ENCODE results near the gene SFXN3.
"Not testable (repeated sequence)": the region's sequence is repeated elsewhere in the genome, so short reads cannot be mapped to it uniquely, and the experiment has no call there.

Gene SFXN3

DNA sequence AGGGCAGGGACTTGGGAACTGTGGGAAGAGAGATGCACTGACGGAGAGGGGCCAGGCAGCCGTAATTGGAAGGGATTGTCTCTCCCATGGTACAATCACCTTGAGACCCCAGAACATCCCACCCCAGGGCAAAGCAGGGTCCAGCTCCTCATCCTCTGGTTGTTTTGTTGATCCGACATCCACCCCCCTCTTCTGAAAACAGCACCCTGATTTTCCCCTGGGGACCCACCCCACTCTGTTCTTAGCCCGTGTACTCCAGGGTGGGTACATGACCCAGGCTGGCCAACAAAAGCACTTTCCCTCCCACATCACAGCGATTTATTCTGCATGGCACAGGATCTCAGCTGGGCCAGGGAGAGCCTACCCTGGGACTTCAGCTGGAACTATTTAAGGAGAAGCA, 14.2 kb upstream of the SFXN3 start:
- DNase-seq: no peak

DNA sequence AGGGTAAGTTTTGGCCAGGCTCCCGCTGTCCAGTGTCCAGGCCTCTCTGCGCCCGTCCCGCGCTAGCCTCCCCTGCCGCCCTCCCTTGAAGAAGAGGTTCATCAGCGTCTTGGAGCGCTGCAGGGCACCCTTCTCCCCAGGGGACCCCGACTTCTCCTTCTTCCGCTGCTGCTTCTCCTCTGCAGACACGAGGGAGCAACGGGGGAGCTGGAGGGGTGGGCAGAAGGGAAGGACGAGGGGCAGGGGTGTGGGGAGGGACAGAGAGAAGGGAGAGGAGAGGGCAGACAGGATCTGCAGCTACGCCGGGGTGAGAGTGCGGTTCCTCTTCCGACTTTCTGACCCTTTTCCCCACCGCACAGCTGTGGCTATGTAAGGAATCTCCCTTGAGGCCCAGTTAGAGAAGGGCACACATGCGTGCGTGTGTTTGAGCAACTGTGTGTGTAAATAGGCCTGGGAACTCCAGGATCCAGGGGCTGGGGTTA, 12.9 kb upstream of the SFXN3 start:
- no peak for DNase-seq

DNA sequence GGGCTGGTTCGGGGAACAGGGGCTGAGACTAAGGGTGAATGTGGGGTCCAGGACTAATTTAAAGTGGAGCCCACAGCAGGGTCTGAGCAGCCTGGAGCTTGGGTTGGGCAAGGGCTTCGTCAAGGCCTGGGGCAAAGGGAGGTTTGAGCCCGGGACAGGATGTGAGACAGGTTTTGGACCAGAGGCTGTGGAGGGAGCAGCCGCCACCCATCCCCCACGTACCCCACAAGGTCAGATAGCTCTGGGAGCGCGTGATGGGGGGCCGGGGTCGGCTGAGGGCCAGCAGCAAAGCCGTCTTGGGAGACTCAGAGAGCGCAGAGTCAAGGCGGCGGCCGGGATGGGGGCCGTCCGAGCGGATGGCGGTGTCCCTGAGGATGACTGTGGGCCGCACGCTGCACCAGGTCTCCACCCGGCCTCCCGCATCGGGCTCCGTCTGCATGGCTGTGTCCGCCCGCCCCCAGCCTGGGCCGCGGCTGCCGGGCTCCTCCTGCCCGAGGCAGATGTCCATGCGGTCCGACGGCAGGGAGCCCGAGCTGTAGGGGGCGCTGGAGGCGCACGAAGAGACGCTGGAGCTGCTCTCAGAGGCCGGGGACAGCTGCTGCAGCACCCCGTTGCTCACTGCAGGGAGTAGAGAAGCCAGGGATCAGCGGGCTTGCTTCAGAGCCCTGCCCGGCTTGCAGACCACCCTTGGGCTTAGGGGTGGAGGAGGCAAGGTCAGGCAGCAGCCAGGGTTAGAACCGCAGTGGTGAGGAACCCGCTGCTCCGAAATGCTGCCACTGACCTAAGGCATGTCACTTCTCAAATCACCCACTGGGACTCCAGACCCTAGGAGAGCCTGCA, 12.2 kb upstream of the SFXN3 start:
- DNase-seq: no peak

DNA sequence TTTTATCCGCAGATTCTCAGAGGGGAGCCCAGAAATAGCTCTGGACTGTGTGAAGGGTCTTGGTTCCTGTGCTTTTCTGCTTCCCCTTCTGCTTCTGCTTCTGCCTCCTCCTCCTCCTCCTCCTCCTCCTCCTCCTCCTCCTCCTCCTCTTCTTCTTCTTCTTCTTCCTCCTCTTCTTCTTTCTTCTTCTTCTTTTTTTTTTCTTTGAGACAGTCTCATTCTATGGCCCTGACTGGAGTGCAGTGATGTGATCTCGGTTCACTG, 11.7 kb upstream of the SFXN3 start:
- no peak for DNase-seq

- no peak for DNase-seq
These were observed 10.5 kb upstream of the SFXN3 start for GRCh38 chr10:101020427-101021075.

- DNase-seq: no peak
These were observed 9.8 kb upstream of the SFXN3 start for GRCh38 chr10:101021239-101021638.

DNA sequence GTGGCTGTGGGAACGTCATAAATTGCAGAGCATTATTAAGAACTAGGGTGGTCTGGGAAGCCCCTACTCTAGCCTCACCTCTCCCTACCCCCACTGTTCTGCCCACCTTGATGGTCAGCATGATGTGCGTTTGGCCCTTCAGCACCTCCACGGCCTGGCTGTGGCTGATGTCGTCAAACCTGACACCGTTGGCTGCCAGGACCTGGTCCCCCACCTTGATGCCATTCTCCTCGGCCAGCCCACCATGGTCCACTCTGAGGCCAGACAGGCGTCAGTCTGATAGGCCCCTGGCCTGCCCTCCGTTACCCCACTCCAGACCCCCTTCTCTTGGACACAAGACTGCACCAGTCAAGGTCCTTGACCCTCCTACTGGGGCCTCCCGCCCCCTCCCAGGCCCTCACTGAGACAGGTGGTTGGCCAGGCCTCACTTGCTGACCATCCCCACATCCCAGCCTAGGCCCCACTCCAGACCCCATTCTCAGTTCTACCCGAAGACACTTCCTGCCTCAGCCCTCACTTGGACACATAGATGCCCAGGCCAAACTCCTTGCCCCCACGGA, 9.3 kb upstream of the SFXN3 start:
- DNase-seq: no peak

GRCh38 chr10:101022967-101023705, 7.9 kb upstream of the SFXN3 start:
- no peak for DNase-seq

DNA sequence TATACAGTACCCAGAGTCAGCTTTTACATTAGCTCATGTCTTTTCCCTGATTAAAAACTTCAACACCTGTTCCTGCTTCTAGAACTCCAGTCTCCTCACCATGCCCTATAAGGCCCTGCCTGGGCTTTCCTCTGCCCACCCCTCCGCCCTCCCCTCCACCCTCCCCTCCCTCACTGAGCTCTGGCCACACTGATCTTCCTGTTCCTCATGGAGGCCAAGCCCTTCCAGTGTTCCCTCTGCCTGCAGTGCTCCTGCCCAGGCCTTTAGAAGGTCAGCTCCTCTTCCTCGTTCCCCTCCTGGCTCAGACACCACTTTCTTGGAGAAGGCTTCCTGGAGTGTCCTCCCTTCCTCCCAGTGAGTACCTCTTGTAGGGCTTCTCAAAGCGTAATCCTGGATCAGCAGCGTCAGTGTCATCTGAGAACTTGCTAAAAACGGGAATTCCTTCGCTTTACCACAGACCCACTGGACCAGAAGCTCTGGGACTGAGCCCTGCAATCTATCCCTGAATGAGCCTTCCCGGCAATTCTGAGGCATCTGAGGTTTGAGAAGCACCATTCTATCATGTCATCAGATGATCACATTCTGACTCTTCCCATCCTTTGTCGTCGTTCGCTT, 3.8 kb upstream of the SFXN3 start:
- DNase-seq: no peak

DNA sequence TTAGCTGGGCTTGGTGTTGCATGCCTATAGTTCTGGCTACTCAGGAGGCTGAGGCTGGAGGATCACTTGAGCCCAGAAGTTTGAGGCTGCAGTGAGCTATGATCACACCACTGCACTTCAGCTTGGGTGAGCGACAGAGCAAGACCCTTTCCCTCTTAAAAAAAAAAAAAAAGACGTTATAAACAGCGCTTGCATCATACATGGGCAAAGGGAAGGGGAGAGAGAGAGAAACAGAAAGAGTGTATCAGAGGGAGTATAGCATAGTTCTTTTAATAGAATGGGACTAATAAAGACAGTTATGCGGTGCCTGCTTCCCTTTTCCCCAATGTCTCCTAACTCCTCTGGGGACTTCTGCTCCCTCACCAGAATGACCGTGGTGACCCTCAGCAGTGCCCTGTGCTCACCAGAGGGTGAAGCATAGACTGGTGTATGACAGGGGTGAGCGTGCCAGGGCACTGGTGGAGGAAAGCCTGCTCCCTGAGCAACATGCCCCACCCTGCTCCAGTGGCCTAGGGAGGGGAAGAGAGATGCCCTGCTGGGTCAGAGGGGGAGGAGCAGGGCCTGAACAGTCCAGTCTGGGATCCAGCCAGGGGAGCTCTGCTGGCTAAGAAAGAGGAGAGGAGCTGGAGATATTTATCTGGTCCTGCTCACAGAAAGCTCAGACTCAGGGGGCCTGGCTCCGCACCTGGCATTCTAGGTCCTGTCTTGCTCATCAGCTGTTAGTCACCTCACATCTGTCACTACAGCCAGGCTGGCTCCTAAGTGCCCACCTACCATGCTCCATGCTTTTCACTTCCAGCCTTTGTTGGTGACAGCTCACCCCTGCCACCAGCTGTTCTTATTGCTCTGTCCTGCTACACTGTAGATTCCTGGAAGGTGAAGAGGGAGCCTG, 2.3 kb upstream of the SFXN3 start:
- no peak for DNase-seq

DNA sequence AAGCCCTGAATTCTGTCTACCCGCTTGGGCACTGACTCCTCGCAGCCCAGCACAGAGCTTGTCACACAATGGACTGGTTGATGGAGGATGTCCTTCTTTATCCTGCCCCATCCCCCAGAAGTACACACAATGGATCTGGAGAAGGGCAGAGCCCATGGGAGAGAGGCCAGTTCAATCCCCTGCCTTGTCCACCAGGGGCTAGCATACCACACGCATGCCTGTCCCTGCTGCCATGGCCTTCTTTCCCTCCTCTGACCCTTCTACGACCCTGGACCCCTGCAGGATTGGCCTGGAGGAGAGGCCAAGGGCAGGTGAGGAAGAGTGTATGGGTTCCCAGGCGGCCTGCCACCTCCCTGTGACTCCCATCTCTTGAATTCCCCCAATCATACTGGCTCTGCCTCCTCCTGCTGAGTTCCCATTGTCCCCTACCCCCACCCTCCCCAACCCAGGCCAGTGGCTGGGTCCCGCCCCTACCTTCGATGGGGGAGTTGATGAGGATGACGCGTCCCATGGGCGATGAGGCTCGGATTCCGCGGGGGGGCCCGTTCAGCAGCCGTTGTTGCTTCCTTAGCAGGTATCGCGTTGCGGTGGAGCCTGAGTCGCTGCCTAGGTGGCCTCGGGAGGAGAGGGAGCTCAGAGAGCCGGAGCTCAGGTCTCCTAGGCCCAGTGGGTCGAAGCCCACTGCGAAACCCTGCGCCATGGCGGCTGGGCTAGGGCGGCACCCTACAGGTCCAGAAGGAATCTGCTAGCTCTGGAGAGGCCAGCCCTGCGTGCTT, 1.3 kb upstream of the SFXN3 start:
- no peak for DNase-seq

DNA sequence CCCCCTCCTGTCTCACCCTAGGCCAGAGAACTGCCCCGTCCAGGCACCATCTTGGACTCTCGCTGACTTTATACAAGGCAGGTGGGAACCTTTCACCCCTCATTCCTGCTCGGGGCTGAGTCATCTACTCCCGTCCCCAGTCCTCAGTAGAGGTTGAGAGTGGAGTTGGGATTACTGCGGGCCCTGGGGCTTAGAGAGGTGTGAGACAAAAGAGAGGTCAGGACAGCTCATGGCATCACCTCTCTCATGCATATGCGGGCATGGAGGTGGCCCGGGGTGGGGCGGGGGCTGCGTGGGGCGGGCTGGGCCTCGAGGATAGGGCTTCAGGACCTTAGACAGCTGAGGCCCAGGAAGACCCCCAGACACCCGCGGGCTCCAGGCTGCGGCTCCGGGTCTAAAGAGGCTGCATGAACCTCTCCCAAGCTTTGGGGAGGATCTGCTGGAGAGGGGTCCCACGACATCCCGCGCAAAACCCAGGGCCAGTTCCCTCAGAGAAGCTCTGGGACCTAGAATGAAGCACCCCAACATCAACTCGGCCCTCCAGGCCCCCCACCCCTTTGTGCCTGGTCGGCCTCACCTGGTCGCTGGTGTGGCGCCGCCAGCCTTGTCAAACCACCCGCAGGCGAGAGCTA, 422 bp upstream of the SFXN3 start:
- DNase-seq: no peak

GRCh38 chr10:101031796-101032636, 982 bp downstream of the SFXN3 start:
- DNase-seq: no peak

- no peak for DNase-seq
These were observed 1.7 kb downstream of the SFXN3 start for GRCh38 chr10:101032637-101033224.

DNA sequence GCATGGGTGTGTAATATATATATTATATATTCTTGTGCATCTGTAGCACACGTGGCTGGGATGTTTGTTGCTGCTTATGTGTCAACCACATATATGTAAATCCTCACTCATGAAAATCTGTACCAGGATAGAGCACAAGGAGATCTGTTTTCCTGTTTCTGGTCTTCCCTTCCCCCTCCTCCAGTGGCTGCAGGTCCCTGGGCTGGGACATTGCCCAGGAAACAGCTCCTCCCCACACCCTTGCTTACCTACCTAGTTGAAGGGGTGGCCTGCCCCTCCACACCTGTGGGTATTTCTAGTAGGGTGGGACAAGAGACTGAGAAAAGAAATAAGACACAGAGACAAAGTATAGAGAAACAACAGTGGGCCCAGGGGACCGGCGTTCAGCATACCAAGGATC, 2.2 kb downstream of the SFXN3 start:
- DNase-seq: no peak

GRCh38 chr10:101034404-101034803, 3.4 kb downstream of the SFXN3 start:
- DNase-seq: not testable (repeated sequence)

- no peak for DNase-seq
These were observed 4.3 kb downstream of the SFXN3 start for GRCh38 chr10:101035314-101035713.

DNA sequence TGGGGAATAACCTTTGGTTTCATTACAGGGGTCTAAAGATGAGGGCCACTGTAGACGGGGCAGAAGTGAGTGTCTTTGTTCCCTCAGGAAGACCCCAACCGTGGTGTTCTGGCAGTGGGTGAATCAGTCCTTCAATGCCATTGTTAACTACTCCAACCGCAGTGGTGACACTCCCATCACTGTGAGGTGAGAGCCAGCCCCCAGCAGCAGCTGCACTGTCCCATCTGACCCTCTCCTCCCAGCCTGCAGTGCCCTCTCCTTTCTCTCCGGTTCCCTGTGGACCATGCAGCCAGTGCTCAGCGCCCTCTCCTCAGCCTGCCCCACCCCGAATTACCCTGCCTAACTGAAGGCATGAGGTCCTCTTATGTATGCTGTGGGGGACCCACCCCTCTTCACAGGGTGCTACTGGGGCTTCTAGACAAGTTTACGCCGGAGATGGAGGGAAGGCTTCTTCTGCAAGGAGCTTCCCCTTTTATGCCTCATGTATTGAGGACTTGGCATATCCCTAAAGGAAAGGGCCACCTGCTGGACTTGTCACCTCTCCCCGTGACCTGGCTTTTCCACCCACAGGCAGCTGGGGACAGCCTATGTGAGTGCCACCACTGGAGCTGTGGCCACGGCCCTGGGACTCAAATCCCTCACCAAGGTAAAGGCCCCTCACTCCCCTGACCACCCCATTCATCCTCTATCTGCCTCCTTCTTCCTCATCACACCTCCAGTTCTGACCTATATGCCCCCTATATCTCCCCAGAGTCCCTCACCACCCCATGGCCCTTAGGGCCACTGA, 5.1 kb downstream of the SFXN3 start:
- no peak for DNase-seq

DNA sequence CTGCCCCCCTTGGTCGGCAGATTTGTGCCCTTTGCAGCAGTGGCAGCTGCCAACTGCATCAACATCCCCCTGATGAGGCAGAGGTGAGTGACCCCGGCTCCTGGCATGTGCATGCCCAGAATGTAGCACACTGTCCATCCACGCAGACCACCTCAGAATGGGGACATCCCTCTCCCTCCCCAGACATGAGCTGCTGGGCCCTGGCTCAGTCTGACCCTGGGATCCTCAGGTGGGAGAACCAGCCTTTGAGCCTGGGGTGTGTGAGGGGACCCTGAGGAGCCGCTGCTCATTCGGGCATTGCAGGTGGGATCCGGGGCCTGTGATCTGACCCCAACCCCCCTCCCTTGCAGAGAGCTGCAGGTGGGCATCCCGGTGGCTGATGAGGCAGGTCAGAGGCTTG, 5.7 kb downstream of the SFXN3 start:
- no peak for DNase-seq
